A204.1 (cell line): ENCODE results near the gene DCAF17.
"Not testable (repeated sequence)": the region's sequence is repeated elsewhere in the genome, so short reads cannot be mapped to it uniquely, and the experiment has no call there.

Experiments used
- FAIRE-seq: peaks from 2 replicates; lab custom pipeline; 2012; peaks lifted over from hg19 to GRCh38; lab: Jason Lieb, UNC

The DCAF17 gene

DNA sequence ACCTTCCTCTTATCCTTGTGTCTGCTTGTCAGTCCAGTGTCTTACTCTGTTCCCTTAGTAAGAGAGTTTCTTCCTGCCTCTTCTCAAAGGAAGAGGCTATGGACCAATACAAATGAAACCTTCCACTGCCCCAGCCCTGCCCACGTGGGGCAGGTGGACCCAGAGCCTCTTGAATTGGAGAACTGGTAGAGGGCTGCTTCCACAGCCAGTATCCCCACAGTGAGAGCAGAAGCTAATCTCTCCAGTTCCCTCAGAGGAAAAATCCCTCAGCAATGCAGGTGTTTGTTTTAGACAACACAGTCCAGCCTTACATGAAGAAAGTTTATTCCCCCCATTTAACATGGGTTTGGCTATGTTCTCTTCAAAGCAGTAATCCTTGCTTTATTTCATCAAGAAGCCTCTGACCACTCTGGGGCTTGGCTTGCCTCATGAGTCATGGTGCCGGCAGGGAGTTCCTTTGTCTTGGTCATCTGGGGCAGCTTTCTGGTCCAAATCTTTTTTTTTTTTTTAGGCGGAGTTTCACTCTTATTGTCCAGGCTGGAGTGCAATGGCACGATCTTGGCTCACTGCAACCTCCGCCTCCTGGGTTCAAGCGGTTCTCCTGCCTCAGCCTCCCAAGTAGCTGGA, 81.8 kb downstream of the DCAF17 start:
- no peak for FAIRE-seq

DNA sequence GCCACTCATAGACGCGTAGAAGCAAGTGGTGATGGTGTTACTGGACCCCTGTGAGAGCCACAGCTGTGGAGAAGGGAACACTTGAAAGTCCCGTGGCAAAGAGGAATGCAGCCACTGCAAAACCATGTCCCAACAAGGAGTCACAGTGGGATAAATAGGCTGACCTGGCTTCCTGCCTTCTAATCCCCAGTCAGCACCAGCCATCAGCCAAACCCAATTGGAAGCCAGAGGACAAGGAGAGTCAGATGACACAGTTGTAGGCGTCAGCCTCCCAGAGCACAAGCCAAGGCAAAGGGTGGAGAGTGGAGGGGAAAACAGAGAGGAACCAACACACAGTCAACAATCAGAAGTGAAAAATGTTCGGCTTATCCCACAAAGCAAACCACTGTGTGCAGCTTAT, 82.8 kb downstream of the DCAF17 start:
- no peak for FAIRE-seq

GRCh38 chr2:171520471-171520870, 86.4 kb downstream of the DCAF17 start:
- FAIRE-seq: no peak

DNA sequence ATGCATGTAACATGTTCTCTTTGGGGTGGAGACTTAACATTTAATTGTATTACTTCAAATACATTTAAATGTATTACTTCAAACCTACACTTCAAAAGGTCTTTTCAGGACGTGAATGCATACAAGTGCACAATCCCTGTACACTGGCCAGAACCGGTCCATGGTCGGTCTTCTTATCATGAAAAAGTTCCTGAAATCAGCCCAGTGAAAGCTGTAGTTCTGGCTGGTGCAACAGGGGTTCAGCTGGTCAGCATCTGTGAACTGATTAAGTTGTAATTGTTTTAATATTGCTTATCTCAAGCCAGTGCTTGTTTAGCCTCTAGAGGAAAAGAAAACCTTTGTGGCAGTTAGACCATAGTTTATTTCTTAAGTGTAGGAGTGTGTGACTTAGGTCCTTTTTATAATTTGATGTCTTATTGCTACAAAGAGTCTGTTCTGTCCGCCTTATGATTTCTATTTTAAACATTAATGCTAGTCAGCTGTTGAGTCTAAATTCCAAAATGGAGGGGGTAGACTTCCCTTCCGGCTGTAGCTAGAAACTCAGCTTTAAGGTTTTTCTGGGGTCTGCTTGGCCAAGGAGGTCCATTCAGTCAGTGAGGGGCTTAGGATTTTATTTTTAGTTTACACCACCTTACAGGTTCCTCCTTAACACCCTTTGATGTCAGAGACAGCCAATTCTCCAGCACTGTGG, 87.5 kb downstream of the DCAF17 start:
- FAIRE-seq: no peak

DNA sequence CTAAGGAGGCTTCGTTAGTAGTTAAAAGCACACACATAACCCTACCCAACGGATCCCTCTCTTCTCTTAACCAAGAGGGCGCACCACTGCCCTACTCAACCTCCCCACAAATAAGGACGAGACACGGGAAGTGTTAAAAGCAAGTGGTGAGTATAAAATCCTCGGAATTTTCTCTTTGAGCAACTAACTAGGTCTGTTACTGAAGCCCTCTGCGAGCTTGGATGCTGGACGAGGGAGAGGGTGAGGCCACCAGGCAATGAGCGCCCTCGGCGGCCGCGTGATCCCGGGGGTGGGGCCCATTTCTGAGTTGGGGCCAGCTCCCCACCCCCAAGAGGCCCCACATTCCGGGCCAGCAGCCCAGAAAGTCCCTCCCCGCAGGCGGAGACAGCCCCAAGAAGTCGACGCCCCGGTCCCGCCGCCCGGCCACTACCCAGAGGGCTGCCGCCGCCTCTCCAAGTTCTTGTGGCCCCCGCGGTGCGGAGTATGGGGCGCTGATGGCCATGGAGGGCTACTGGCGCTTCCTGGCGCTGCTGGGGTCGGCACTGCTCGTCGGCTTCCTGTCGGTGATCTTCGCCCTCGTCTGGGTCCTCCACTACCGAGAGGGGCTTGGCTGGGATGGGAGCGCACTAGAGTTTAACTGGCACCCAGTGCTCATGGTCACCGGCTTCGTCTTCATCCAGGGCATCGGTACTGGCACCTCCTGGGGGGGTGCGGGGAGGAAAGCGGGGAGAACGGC, 88.2 kb downstream of the DCAF17 start, which contains the start of gene CYBRD1:
CYBRD1 (plus strand) TSS at position 423 of the 736 bp plus-strand sequence; CDS start at position 495, 72 bp downstream.
- FAIRE-seq: no peak

DNA sequence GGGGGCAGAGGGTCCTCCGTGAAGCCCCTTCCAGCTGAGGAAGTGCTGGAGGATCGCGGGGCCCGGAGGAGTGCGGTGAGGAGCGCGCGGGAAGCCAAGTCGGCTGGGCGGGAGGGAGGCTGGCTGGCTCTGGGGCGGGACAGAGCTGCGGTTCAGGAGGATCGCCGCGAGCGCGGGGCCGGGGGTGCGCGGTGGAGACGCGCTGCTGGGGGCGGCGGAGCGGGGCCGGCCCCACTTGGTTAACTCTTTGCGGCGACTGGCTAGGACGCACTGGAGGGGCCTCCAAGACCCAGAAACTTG, 88.7 kb downstream of the DCAF17 start:
- no peak for FAIRE-seq

DNA sequence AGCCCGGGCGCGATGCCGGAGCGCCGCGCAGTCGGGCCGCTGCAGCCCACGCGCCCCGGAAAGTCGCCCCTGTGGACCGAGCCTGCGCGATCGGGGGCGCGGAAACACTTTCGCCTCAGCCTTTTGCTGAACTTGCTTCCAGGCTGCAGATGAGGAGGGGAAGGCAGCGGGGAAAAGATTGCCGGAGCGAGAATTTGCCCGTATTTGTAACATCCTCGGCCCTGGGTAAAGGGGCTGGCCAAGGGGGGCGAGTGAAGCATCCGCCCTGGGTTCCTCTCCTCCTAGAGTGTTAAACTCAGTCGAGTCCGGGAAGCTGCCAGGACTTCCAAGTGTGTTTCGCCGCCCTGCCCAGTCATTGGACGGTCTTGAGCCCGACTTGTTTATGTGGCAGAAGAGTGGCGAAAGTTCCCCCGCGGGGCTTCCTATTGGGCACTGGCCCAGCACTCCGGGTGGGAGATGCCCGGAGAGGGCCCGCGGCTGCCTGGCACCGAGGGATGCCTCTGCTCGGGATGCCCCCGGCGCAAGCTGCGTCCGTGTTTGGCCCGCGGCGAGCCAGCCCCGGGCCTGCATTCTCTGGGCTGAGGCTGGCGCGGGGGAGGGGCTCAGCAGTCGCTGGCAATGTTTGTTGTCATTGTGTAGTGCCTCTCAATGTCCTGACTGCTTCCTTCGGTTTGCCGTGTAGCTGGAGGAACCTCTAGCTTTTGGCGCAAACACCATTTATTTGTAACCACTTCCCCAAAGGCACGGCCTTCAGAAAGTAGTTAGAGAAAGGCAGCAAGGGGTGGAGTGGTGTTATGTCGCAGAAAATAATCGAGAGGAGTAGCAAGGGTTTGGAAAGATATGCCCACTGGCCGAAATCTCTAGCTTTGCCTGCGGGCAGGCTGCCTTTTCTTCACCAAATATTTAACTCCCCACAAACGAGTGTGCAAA, 89.3 kb downstream of the DCAF17 start:
- no peak for FAIRE-seq

- FAIRE-seq: no peak
Measured at GRCh38 chr2:171524018-171524401, 90.0 kb downstream of the DCAF17 start.

DNA sequence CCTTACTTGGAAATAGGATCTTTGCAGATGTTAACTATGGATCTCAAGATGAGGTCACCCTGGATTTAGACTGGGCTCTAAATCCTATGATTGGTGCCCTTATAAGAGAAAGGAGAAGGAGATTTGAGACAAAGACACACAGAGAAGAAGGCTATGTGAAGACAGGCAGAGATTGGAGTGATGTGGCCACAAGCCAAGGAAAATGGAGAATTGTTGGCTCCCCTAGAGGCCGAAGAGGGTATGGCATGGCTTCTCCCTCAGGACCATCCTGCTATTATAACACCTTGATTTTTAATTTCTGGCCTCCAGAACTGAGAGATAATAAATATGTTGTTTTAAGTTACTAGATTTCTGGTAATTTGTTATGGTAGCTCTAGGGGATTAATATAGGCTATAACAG, 95.9 kb downstream of the DCAF17 start:
- FAIRE-seq: no peak

- FAIRE-seq: no peak
Measured at GRCh38 chr2:171530378-171530777, 96.4 kb downstream of the DCAF17 start.

- not testable (repeated sequence) for FAIRE-seq
Measured at GRCh38 chr2:171530859-171531258, 96.8 kb downstream of the DCAF17 start.

DNA sequence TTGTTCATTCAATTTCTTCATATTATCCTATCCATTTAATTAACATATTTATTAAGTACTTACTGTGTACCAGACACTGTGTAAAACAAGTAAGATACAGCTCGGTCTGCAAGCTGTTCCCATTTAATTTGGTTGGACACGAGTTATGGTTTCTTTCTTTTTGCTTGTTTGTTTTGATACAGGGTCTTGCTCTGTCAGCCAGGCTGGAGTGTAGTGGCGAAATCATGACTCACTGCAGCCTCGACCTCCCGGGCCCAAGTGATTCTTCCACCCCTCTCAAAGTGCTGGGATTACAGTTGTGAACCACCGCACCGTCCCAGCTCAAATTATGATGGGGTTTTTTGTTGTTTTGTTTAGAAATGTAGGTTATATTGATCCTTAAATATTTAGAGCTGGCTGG, 97.3 kb downstream of the DCAF17 start:
- no peak for FAIRE-seq

DNA sequence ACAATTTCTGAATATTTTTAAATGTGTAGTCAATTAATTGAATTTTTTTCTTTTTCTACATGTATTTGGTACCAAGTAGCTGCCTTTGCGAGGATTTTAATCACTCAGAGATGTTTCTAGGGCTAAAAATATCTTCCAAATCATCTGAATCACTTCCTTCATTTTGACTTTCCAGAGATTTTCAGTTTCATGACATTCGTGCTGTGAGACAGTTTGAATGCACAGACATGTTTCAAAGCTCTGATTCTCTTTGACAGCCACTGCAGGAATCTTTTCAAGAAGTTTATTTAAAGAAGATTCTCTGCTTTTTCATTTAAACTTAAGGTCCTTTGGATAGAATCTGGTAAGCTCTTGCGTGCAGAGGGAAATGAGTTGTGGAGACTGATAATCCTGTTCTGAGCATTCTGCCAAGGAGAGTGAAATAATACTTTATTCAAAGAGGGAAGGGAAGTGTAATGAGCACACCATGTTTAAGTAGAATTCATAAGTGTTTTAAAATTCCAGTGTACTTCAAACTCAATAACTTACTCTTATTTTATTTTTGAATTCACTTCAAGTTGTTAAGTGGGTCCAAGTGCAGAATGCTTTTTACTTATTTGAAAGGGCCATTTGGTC, 97.9 kb downstream of the DCAF17 start:
- FAIRE-seq: no peak

GRCh38 chr2:171533331-171533730, 99.3 kb downstream of the DCAF17 start:
- FAIRE-seq: no peak
